Measurements from ENCODE around the gene TYW1.
"Not testable (repeated sequence)": the region's sequence is repeated elsewhere in the genome, so short reads cannot be mapped to it uniquely, and the experiment has no call there.

The TYW1 gene

GRCh38 chr7:67226340-67226907, 229.8 kb downstream of the TYW1 start:
- not testable (repeated sequence) for FAIRE-seq; DNase-seq (ENCODE audit: insufficient read length, low spot score)

GRCh38 chr7:67226967-67227366, 230.3 kb downstream of the TYW1 start:
- not testable (repeated sequence) for DNase-seq (ENCODE audit: insufficient read length, low spot score); FAIRE-seq

GRCh38 chr7:67229018-67229417, 232.4 kb downstream of the TYW1 start:
- FAIRE-seq; DNase-seq (ENCODE audit: insufficient read length, low spot score): not testable (repeated sequence)

- not testable (repeated sequence) for DNase-seq (ENCODE audit: insufficient read length, low spot score); FAIRE-seq
Observed at GRCh38 chr7:67230029-67230428, 233.4 kb downstream of the TYW1 start.

- not testable (repeated sequence) for FAIRE-seq
Observed at GRCh38 chr7:67233506-67233905, 236.9 kb downstream of the TYW1 start.

DNA sequence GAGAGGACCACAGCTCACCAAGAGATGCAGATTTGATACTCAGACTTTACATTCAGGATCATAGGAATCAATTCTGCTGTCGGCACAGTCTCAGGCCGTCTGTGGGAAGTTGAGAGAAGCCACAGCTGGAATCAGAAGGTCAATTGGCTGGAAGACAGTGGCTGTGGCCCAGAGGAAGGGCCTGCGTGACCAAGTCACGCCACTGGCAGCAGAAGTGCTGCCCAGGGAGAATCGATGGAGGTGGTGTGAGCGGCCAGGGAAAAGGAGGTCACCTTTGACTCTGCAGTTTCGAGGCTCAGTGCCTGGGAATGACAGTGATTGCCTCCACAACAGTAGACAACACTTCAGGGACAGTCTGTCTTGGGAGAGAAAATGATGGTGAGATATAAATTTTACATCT, 239.6 kb downstream of the TYW1 start:
- not testable (repeated sequence) for FAIRE-seq; DNase-seq (ENCODE audit: insufficient read length, low spot score)

More at GRCh38 chr7:67233506-67233905, 236.9 kb downstream of the TYW1 start:
- not testable (repeated sequence) for DNase-seq (ENCODE audit: insufficient read length, low spot score)

DNA sequence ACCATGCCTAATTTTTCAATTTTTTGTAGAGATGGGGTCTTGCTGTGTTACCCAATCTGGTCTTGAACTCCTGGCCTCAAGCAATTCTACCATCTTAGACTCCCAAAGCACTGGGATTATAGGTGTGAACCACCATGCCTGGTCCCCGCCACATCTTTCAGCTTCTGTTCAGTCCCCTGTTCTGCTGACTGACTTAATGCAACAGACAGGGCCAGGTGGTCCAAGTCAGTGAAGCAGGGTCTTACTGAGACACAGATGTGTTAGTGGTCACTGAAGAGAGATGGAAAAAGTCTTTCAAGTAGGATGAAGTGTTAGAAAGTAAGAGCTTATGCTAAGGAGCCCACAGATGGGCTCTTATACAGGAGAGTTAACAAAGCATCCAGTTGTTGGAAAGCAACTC, 246.2 kb downstream of the TYW1 start:
- not testable (repeated sequence) for FAIRE-seq; DNase-seq (ENCODE audit: insufficient read length, low spot score)

DNA sequence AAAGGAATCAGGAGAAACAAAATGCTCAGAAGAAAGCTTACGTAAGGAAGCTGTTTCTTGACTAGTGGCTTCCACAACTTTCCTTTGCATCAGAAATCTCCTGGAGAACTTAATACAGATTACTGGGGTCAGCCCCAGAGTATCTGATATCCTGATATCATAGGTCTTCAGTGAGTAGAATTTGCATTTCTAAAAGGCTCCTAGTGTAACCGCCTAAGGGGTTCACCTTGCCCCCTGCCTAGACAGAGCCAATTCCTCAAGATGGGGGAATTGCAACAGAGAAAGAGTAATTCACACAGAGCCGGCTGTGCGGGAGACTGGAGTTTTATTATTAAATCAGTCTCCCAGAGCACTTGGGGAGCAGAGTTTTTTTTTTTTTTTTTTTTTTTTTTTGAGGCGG, 251.7 kb downstream of the TYW1 start:
- not testable (repeated sequence) for FAIRE-seq; DNase-seq (ENCODE audit: insufficient read length, low spot score)

GRCh38 chr7:67251986-67252558, 255.4 kb downstream of the TYW1 start:
- DNase-seq (ENCODE audit: insufficient read length, low spot score), result no peak
- no peak for FAIRE-seq

DNA sequence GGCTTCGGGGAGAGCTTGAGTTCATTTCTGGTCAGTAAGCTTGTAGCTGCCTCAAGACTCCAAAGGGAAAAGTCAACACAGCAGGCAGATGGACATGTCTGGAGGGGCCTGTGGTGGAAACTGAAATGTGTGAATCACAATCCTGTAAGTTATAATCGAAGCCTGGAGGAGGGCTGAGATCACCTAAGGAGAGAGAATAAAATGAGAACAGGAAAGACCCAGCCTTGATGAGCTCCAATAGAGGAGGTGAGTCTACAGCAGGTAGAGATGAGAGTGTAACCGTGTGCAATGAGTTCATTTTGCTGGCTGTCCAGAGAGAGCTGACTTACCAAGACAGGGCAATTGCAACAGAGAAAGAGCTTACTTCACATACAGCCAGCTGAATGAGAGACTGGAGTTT, 258.4 kb downstream of the TYW1 start:
- FAIRE-seq; DNase-seq (ENCODE audit: insufficient read length, low spot score): not testable (repeated sequence)

DNA sequence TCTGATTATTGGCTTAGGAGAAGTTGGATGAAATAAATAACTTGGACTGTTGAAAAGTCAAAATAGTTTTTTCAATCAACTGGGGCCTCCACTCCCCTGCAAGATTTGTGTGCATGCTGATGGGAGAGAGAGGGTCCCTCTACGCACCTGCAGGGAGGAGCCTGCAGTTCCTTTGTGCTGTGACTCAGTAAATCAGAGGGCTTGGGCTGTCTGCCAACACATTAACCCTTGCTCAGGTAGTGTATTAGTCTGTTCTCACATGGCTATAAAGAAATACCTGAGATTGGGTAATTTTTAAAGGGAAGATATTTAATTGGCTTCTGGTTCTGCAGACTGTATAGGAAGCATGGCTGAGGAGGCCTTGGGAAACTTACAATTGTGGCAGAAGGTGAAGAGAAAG, 261.1 kb downstream of the TYW1 start:
- DNase-seq (ENCODE audit: insufficient read length, low spot score); FAIRE-seq: not testable (repeated sequence)

GRCh38 chr7:67259363-67259762, 262.7 kb downstream of the TYW1 start:
- FAIRE-seq, result not testable (repeated sequence)

DNA sequence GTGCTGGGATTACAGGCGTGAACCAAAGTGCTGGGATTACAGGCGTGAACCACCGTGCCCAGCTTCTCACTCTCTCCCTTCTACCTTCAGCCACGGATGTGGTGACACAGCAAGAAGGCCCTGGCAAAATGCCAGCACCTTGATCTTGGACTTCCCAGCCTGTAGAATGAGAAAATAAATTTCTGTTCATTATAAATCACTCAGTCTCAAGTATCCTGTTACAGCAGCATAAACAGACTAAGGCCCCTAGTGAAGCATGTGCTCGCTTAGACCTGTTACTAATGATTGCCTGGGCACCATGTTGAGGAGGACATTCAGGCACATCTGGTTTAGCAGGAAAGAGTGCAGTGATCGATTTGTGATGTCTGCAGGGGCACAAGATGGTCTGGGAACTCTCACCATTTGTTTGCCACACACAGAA, 263.5 kb downstream of the TYW1 start:
- FAIRE-seq; DNase-seq (ENCODE audit: insufficient read length, low spot score): not testable (repeated sequence)

More at GRCh38 chr7:67259363-67259762, 262.7 kb downstream of the TYW1 start:
- DNase-seq (ENCODE audit: insufficient read length, low spot score), result not testable (repeated sequence)

- not testable (repeated sequence) for DNase-seq (ENCODE audit: insufficient read length, low spot score); FAIRE-seq
Observed at GRCh38 chr7:67264000-67264399, 267.4 kb downstream of the TYW1 start.

DNA sequence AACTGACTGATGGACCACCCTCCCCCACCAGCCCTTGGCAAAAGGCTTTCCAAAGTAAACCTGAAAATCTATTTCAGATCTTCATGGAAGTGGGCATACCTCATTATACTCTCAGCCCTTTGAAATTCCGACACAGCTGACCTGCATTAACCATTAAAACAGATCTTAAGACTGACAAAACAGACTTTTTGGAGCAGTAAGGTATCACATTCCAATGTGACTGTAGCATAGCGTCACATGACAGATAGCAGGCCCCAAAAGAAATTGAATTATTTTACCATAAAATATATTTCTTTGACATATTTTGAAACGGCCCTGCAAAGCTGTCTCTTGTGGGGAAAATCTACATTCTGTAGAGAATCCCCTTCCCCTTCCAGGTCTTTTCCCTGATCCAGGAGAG, 269.4 kb downstream of the TYW1 start:
- not testable (repeated sequence) for DNase-seq (ENCODE audit: insufficient read length, low spot score); FAIRE-seq

GRCh38 chr7:67267914-67268313, 271.3 kb downstream of the TYW1 start:
- FAIRE-seq, result no peak
- DNase-seq (ENCODE audit: insufficient read length, low spot score), result no peak

- not testable (repeated sequence) for DNase-seq (ENCODE audit: insufficient read length, low spot score); FAIRE-seq
Observed at GRCh38 chr7:67269916-67270315, 273.3 kb downstream of the TYW1 start.
